Mesothelial cell of epicardium (in vitro differentiated cells): ENCODE data around the gene DKK1. TPM values are rescaled to one million over a fixed set of nuclear protein-coding genes. Genes with fewer than 3 reads are reported as not detected.

Experiments used
- DNase-seq, 2 experiments: peaks; one replicate each; pipeline ENCODE4 v3.0.0; 2021; ENCODE audit warnings: low spot score in 2 of 2; ENCODE audit not compliant: unreplicated experiment in 2 of 2
- H3K27ac Mint-ChIP-seq: 2 replicates; pipeline ENCODE4 v1.8.0; 2021; ENCODE audit warnings: mixed read lengths
- H3K27me3 Mint-ChIP-seq: 2 replicates; pipeline ENCODE4 v1.8.0; 2021; ENCODE audit warnings: low read depth, mixed read lengths
- H3K36me3 Mint-ChIP-seq: 2 replicates; pipeline ENCODE4 v1.8.0; 2021; ENCODE audit warnings: mixed read lengths
- H3K4me1 Mint-ChIP-seq: 2 replicates; pipeline ENCODE4 v1.8.0; 2021; ENCODE audit warnings: mixed read lengths
- H3K4me3 Mint-ChIP-seq: 2 replicates; pipeline ENCODE4 v1.8.0; 2021; ENCODE audit warnings: mild to moderate bottlenecking, moderate library complexity, mixed read lengths
- H3K9me3 Mint-ChIP-seq: 2 replicates; pipeline ENCODE4 v1.8.0; 2021; ENCODE audit warnings: mixed read lengths
- total RNA-seq: library from RNA; stranded (reverse); gene quantifications from 3 replicates; pipeline ENCODE4 v1.2.1, GENCODE V29; 2021
- TF ChIP-seq, protein P1 (sequence below): fragments of 200-600 bp; sonication (generic); IDR thresholded peaks from one replicate; pipeline ENCODE4 v1.5.0; 2021; ENCODE audit warnings: antibody characterized with exemption; ENCODE audit not compliant: unreplicated experiment

Gene DKK1
- total RNA-seq, 1 donor from 2014 or later, result 13.0 TPM

DNA sequence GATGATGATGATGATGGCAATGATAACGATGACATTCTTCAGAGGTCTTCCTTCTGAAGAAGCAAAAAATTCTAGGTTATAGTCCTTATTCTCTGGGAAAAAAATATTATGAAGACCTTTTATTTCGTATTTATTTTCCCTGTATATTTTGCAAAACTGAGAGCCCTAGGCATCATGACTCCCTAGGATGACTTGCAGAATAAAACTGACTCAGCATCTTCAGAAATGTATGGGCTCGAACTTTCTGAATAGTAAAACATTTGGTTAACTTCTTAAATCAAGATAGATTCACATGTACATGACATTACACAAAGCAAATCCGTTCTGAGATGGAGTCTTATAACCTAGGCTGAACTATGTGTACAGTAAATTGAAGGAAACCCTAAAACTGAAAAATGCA, 29.4 kb downstream of the DKK1 start:
- Mint-ChIP-seq H3K4me1 (no peaks in the 10 kb centered on the region), H3K4me3 (no peak overlapping the region), H3K27ac (no peak overlapping the region), H3K9me3 (no peaks in the 10 kb centered on the region), H3K27me3 (peaks cover 2% of the 10 kb centered on the region), H3K36me3 (no peaks in the 10 kb centered on the region)
- TF ChIP-seq, protein P1, sequence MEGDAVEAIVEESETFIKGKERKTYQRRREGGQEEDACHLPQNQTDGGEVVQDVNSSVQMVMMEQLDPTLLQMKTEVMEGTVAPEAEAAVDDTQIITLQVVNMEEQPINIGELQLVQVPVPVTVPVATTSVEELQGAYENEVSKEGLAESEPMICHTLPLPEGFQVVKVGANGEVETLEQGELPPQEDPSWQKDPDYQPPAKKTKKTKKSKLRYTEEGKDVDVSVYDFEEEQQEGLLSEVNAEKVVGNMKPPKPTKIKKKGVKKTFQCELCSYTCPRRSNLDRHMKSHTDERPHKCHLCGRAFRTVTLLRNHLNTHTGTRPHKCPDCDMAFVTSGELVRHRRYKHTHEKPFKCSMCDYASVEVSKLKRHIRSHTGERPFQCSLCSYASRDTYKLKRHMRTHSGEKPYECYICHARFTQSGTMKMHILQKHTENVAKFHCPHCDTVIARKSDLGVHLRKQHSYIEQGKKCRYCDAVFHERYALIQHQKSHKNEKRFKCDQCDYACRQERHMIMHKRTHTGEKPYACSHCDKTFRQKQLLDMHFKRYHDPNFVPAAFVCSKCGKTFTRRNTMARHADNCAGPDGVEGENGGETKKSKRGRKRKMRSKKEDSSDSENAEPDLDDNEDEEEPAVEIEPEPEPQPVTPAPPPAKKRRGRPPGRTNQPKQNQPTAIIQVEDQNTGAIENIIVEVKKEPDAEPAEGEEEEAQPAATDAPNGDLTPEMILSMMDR, result no peak
- DNase-seq, result no peak

GRCh38 chr10:52346394-52347326, 32.6 kb downstream of the DKK1 start:
- DNase-seq, result no peak
- Mint-ChIP-seq H3K27ac (no peak overlapping the region), H3K4me3 (no peak overlapping the region), H3K27me3 (no peaks in the 10 kb centered on the region), H3K4me1 (peaks cover 3% of the 10 kb centered on the region), H3K36me3 (no peaks in the 10 kb centered on the region), H3K9me3 (no peaks in the 10 kb centered on the region)
- TF ChIP-seq, protein P1, result no peak

DNA sequence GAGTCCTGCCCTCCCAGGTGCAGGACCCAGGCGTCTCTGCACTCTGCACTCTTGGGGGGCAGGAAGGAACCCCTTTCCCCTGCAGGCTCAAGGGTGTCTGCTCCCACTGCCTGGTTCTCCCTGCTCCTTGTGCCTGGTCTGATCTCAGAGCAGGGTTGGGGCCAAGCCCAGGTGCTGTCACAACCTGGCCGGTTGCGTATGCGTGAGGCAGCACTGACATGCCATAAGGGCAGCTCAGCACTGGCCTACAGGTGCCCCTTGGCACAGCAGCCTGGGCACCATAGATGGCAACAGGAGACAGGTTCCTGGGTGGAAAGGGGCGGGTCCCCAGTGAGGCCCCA, 33.2 kb downstream of the DKK1 start:
- peaks cover 10% of the 10 kb centered on the region for H3K4me1 Mint-ChIP-seq
- no peak overlapping the region for H3K27ac Mint-ChIP-seq
- H3K36me3 Mint-ChIP-seq, result no peaks in the 10 kb centered on the region
- DNase-seq, result no peak
- no peak overlapping the region for H3K4me3 Mint-ChIP-seq
- H3K27me3 Mint-ChIP-seq, result no peaks in the 10 kb centered on the region
- TF ChIP-seq, protein P1, result no peak
- no peaks in the 10 kb centered on the region for H3K9me3 Mint-ChIP-seq

GRCh38 chr10:52348037-52348564, 34.0 kb downstream of the DKK1 start:
- no peak overlapping the region for H3K27ac Mint-ChIP-seq
- H3K4me3 Mint-ChIP-seq, result no peak overlapping the region
- H3K36me3 Mint-ChIP-seq, result no peaks in the 10 kb centered on the region
- no peaks in the 10 kb centered on the region for H3K9me3 Mint-ChIP-seq
- TF ChIP-seq, protein P1, result no peak
- no peaks in the 10 kb centered on the region for H3K27me3 Mint-ChIP-seq
- no peak for DNase-seq
- peaks cover 11% of the 10 kb centered on the region for H3K4me1 Mint-ChIP-seq

DNA sequence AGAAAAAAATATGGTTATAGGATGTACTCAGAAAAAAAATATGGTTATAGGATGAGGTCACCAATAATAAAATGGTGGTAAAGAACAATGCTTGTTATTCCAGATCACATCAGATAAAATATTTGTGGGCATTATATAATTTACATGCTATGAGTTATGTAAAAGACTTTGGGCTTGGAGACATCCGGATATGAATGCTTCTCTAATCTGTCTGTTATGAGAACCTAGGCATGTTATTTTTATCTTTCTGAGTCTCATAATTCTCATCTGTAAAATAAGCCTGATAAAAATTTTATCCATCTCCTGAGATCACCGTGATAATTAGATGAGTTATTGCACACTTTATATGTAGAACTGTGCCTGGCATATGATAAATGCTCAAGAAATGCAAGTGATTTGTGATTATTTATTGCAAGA, 37.8 kb downstream of the DKK1 start:
- H3K36me3 Mint-ChIP-seq, result no peaks in the 10 kb centered on the region
- DNase-seq, result no peak
- H3K4me1 Mint-ChIP-seq, result peaks cover 32% of the 10 kb centered on the region
- H3K9me3 Mint-ChIP-seq, result no peaks in the 10 kb centered on the region
- no peak overlapping the region for H3K27ac Mint-ChIP-seq
- TF ChIP-seq, protein P1, result no peak
- no peaks in the 10 kb centered on the region for H3K27me3 Mint-ChIP-seq
- H3K4me3 Mint-ChIP-seq, result no peak overlapping the region
